ENCODE results near the gene MAD1L1.

Gene MAD1L1

GRCh38 chr7:1999278-1999984 is 233.3 kb downstream of the MAD1L1 start:
- Histone ChIP-seq H3K4me1 (ENCODE audit: control insufficient read depth, low read length) (peaks cover under 1% of the 10 kb centered on the region; the same call in 1 of the 2 replicates), H3K36me3 (ENCODE audit: control insufficient read depth, low read length) (no peaks in the 10 kb centered on the region; the same call in 1 of the 2 replicates), H3K9me3 (ENCODE audit: control insufficient read depth, insufficient read depth, low read length) (no peaks in the 10 kb centered on the region), H3F3A (ENCODE audit: control insufficient read depth, insufficient read depth) (no peaks in the 10 kb centered on the region), H3K4me3 (ENCODE audit: low read length) (no peak overlapping the region), H3K9me2 (replicated peaks; ENCODE audit: control insufficient read depth, low read length) (no peaks in the 10 kb centered on the region), H3K4me2 (ENCODE audit: low read length) (no peak overlapping the region), H3K79me2 (ENCODE audit: control insufficient read depth, low read length) (no peaks in the 10 kb centered on the region), H3K27me3 (ENCODE audit: control insufficient read depth, low read length) (no peaks in the 10 kb centered on the region), H3K27ac (ENCODE audit: low read depth, low read length) (no peak overlapping the region), H4K20me1 (ENCODE audit: control insufficient read depth, insufficient read depth, low read depth, low read length) (no peaks in the 10 kb centered on the region)
- TF ChIP-seq CTCF (IDR thresholded peaks at IDR 0.05; ENCODE audit: low read depth, low read length, poor library complexity, severe bottlenecking): no peak
- TF ChIP-seq EZH2phosphoT487 (IDR thresholded peaks at IDR 0.05; ENCODE audit: borderline replicate concordance, low read length): no peak

- H3K4me1 ChIP-seq (ENCODE audit: control insufficient read depth, low read length): peaks cover 4% of the 10 kb centered on the region; the same call in 1 of the 2 replicates
- H3K4me3 ChIP-seq (ENCODE audit: low read length): no peak overlapping the region
- H3K9me2 ChIP-seq (replicated peaks; ENCODE audit: control insufficient read depth, low read length): no peaks in the 10 kb centered on the region
- H3K36me3 ChIP-seq (ENCODE audit: control insufficient read depth, low read length): no peaks in the 10 kb centered on the region
- H3K9me3 ChIP-seq (ENCODE audit: control insufficient read depth, insufficient read depth, low read length): no peaks in the 10 kb centered on the region
- no peaks in the 10 kb centered on the region for H4K20me1 ChIP-seq (ENCODE audit: control insufficient read depth, insufficient read depth, low read depth, low read length)
- no peak overlapping the region for H3K4me2 ChIP-seq (ENCODE audit: low read length)
- no peaks in the 10 kb centered on the region for H3K27me3 ChIP-seq (ENCODE audit: control insufficient read depth, low read length)
- TF ChIP-seq EZH2phosphoT487 (IDR thresholded peaks at IDR 0.05; ENCODE audit: borderline replicate concordance, low read length): no peak
- TF ChIP-seq CTCF (IDR thresholded peaks at IDR 0.05; ENCODE audit: low read depth, low read length, poor library complexity, severe bottlenecking): no peak
- no peaks in the 10 kb centered on the region for H3K79me2 ChIP-seq (ENCODE audit: control insufficient read depth, low read length)
- no peak overlapping the region for H3K27ac ChIP-seq (ENCODE audit: low read depth, low read length)
- no peaks in the 10 kb centered on the region for H3F3A ChIP-seq (ENCODE audit: control insufficient read depth, insufficient read depth)
Measured at GRCh38 chr7:1998146-1998545, 234.6 kb downstream of the MAD1L1 start.

GRCh38 chr7:1997537-1998076 is 235.1 kb downstream of the MAD1L1 start:
- Histone ChIP-seq H3K4me3 (ENCODE audit: low read length) (no peak overlapping the region), H3K27ac (ENCODE audit: low read depth, low read length) (no peak overlapping the region), H3K79me2 (ENCODE audit: control insufficient read depth, low read length) (no peaks in the 10 kb centered on the region), H3F3A (ENCODE audit: control insufficient read depth, insufficient read depth) (no peaks in the 10 kb centered on the region), H3K4me2 (ENCODE audit: low read length) (no peak overlapping the region), H3K9me2 (replicated peaks; ENCODE audit: control insufficient read depth, low read length) (no peaks in the 10 kb centered on the region), H3K36me3 (ENCODE audit: control insufficient read depth, low read length) (no peaks in the 10 kb centered on the region), H3K27me3 (ENCODE audit: control insufficient read depth, low read length) (no peaks in the 10 kb centered on the region), H3K9me3 (ENCODE audit: control insufficient read depth, insufficient read depth, low read length) (no peaks in the 10 kb centered on the region), H4K20me1 (ENCODE audit: control insufficient read depth, insufficient read depth, low read depth, low read length) (no peaks in the 10 kb centered on the region), H3K4me1 (ENCODE audit: control insufficient read depth, low read length) (peaks cover 4% of the 10 kb centered on the region; the same call in 1 of the 2 replicates)
- TF ChIP-seq CTCF (IDR thresholded peaks at IDR 0.05; ENCODE audit: low read depth, low read length, poor library complexity, severe bottlenecking): no peak
- TF ChIP-seq EZH2phosphoT487 (IDR thresholded peaks at IDR 0.05; ENCODE audit: borderline replicate concordance, low read length): no peak
